Activated CD4-positive, alpha-beta T cell treated with anti-CD3 and anti-CD28 coated beads, Interleukin-2, Interleukin-4, amounts not matched to agents 100 ng/mL and 50 ng/mL, durations not matched to agents 16 hours and 8 hours (primary cell): Measurements from ENCODE around the gene SPANXN3.
"Not testable (repeated sequence)": the region's sequence is repeated elsewhere in the genome, so short reads cannot be mapped to it uniquely, and the experiment has no call there.

Experiments
- DNase-seq: peaks from one replicate; pipeline ENCODE4 v3.0.0-alpha.2; 2020; ENCODE audit warnings: low spot score

The SPANXN3 gene, protein sequence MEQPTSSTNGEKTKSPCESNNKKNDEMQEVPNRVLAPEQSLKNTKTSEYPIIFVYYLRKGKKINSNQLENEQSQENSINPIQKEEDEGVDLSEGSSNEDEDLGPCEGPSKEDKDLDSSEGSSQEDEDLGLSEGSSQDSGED

DNA sequence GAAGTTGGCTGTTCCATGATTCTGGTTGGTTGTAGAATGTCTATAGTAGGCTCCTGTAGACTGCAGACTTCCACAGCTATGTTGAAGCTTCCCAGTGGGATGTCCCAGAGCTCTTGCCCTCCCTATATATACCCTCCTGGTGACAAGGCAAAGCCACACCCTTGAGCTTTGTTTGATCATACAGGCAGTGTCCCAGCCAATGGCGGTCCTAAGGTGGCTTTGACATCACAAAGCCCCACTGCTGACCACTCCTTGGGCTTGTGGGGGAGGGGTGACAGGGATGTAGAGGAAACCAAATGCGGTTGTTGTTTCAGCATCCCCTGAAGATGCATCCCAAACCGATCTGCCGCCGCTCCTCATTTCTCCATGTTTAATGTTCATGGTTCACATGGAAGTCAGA lies at the start of gene SPANXN3:
TSS of gene SPANXN3 (minus strand) at position 101 of the 400 bp plus-strand sequence. CDS start at position 17, 84 bp downstream.
- DNase-seq, result not testable (repeated sequence)

DNA sequence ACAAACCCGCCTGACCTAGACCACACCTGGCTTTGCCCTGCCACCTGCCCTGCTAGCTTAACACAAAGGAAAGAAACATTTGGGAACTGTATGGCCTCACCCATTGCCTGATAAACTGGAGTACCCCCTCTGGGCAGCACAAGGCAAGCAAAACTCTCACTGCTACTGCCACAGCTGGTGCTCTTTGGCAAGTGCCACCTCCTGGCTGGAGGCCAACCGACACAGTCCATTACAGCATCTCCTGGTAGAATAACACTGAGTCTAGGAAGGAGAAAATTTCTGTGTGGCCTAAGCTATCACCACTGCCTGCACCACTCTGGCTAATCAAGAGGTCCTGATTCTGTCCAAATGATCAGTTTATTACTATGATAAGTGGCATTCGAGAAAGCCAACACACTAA lies 18.9 kb upstream of the SPANXN3 start:
- DNase-seq, result no peak

DNA sequence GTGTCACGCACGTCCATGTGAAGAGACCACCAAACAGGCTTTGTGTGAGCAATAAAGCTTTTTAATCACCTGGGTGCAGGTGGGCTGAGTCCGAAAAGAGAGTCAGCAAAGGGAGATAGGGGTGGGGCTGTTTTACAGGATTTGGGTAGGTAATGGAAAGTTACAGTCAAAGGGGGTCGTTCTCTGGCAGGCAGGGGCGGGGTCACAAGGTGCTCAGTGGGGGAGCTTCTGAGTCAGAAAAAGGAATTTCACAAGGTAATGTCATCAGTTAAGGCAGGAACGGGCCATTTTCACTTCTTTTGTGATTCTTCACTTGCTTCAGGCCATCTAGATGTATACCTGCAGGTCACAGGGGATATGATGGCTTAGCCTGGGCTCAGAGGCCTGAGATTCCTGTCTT lies 15.1 kb downstream of the SPANXN3 start:
- DNase-seq, result not testable (repeated sequence)

DNA sequence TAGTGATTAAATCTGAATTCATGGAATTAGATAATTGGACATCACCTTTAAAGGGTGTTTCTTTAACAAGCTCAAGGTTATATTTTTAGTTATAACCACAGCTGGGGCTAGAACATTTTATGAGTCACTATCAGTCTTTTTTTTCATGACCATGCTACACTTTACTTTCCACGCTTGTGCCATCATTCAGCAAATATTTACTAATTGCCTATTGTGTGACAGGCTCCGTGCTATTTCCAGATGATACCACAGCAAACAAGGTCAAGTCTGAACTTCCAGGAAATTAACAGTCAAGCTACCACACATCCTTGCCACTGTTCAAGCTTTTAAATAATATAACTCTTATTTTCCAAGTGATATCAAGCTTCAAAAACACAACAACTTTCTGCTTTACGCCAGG lies 16.5 kb downstream of the SPANXN3 start:
- no peak for DNase-seq

DNA sequence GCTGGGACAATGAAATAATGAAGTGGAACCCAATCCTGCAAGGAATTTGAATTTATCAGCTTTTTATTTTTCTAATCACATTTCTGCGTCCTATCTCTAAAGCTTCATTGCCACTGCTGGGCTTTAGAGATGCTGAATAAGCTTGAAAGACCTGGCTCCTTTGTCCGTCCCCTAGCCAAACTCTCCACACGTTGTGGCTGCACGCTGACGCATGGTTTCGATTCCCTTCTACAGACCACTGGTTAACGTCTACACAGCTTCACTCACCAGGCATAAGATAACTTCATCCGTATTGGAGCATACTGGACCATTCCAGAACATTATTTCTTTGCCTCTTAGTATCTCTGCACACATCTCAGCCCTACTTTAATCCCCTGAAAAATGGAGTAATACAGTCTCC lies 31.2 kb downstream of the SPANXN3 start:
- no peak for DNase-seq

DNA sequence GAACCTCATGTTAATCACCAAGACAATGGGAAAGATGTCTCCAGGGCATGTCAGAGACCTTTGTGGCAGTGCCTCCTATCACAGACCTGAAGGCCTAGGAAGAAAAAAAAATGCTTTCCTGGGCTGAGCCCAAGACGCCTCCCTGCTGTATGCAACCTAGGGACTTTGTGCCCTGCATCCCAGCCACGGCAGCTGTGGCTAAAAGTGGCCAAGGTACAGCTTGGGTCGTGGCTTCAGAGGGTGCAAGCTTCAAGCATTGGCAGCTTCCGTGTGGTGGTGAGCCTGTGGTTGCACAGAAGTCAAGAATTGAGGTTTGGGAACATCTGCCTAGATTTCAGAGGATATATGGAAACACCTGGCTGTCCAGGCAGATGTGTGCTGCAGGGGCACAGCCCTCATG lies 40.5 kb downstream of the SPANXN3 start:
- no peak for DNase-seq

DNA sequence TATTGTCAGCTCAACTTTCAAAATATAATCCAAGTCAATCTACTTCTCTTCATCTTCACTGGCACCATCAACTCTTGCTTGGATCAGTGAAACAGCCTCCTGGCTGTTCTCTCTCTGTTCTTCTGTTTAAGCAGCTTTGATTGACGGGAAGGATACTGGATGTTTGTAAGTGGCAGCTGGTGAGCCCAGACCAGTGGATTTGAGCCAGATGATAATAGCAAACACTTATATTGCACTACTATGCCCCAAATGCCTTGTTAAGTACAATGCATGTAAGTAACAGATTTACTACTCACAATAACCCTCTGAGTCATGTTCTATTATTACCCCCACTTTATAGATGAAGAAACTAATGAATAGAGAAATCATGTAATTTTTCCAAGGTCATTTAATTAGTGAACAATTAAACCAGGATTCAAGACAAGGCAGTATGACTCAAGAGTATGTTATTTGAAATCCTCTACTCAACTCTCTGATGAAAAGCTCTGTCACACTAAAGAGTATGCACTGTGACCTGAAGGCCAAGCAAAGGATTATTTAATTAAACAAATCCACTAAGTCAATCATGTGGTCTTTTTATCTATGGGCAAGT lies 44.8 kb downstream of the SPANXN3 start:
- no peak for DNase-seq

DNA sequence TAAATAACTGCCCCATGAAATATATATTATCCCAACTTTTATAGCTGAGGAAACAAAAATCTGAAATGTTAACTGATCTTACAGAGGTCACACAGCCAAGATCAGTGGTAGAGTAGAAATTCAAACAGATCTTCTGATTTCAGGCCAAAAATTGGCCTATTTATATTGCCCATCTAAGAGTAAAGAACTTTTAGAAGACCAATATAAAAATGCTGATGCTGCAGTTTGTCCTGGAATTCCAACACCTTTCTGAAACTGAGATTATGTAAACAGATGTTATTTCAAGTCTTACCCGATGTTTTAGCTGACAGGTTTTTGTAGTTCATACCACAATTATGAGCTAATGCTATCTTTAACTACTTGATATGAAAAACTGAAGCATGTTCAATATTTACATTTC lies 51.1 kb downstream of the SPANXN3 start:
- no peak for DNase-seq

DNA sequence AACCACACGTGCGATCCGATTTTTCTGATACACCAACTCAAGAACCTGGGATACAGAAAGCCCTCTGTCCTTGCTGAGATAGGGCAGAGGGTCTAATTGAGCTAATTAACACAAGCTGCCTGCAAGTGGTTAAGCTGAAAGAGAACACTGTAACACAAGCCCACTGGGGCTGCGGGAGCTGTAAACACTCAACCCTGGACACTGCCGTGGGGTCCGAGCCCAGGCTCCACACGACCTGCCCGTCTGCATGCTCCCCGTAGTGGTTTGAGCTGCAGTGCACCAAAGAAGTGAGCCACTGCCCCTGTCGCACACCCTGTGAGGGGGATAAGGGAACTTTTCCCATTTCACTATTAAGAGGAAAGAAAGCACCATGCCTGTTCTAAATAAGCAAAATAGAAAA lies 54.6 kb downstream of the SPANXN3 start:
- no peak for DNase-seq

DNA sequence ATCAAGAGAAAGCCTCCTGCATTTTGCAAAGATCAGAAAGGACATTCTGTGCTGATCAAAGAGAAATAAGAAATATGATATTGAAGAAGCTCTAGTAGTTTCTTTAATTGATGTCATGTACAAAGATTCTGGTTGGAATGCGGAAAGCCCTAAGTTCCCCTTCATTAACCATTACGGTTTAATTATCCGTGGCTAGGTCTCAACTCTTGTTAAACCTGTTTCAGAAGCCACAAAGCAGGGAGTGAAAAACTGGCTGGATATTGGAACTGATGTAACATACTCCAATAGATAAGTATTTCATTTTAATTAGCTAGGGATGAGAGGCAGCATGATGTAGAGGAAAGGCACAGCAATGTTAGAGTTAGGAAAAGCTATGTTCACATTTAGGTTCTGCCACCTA lies 55.7 kb downstream of the SPANXN3 start:
- DNase-seq, result no peak
